ENCODE measurements around the gene SYCE3.

SYCE3 gene

DNA sequence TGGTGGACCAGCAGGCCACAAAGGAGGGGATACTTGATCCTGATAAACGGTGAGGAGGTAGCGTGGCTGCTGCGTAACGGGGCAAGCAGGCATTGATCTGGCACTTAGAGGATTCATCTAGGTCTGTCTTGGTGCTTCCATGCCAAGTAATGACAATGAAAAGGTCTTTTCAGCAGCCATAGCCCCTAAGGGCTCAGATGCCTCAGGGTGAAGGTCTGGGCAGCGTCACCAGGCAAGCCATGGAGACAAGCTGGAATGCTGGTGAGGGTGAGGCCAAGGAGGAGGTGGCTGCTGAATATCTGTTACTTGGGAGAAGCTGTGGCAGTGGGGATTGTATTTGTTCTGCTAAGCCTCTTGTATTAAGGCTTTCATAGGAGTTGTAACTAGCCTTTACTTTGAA, 24.7 kb upstream of the SYCE3 start:
- Histone ChIP-seq H4K20me1 (ENCODE audit: low read depth, low read length) (no peaks in the 10 kb centered on the region), H3K79me2 (ENCODE audit: insufficient read depth, low read length) (no peaks in the 10 kb centered on the region), H3K27me3 (ENCODE audit: low read length) (no peaks in the 10 kb centered on the region), H3K9me2 (replicated peaks; ENCODE audit: insufficient read depth, low read length) (no peaks in the 10 kb centered on the region), H3K36me3 (ENCODE audit: low read length) (no peaks in the 10 kb centered on the region), H3K9ac (ENCODE audit: low read length) (no peak overlapping the region), H3K4me3 (ENCODE audit: insufficient read depth, low read length, poor library complexity, severe bottlenecking) (no peak overlapping the region), H3F3A (ENCODE audit: insufficient read depth) (no peaks in the 10 kb centered on the region), H3K4me2 (ENCODE audit: low read depth, low read length, poor library complexity, severe bottlenecking) (no peak overlapping the region), H3K27ac (ENCODE audit: low read depth, low read length) (no peak overlapping the region), H3K9me3 (ENCODE audit: insufficient read depth, low read length) (no peaks in the 10 kb centered on the region), H2AFZ (ENCODE audit: low read depth, low read length, severe bottlenecking) (no peak overlapping the region)
- TF ChIP-seq EZH2phosphoT487 (conservative IDR thresholded peaks at IDR 0.05; ENCODE audit: low read length), result no peak
- TF ChIP-seq, protein P1, sequence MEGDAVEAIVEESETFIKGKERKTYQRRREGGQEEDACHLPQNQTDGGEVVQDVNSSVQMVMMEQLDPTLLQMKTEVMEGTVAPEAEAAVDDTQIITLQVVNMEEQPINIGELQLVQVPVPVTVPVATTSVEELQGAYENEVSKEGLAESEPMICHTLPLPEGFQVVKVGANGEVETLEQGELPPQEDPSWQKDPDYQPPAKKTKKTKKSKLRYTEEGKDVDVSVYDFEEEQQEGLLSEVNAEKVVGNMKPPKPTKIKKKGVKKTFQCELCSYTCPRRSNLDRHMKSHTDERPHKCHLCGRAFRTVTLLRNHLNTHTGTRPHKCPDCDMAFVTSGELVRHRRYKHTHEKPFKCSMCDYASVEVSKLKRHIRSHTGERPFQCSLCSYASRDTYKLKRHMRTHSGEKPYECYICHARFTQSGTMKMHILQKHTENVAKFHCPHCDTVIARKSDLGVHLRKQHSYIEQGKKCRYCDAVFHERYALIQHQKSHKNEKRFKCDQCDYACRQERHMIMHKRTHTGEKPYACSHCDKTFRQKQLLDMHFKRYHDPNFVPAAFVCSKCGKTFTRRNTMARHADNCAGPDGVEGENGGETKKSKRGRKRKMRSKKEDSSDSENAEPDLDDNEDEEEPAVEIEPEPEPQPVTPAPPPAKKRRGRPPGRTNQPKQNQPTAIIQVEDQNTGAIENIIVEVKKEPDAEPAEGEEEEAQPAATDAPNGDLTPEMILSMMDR (IDR thresholded peaks at IDR 0.05; ENCODE audit: insufficient read depth, low read length, poor library complexity, severe bottlenecking), result no peak

DNA sequence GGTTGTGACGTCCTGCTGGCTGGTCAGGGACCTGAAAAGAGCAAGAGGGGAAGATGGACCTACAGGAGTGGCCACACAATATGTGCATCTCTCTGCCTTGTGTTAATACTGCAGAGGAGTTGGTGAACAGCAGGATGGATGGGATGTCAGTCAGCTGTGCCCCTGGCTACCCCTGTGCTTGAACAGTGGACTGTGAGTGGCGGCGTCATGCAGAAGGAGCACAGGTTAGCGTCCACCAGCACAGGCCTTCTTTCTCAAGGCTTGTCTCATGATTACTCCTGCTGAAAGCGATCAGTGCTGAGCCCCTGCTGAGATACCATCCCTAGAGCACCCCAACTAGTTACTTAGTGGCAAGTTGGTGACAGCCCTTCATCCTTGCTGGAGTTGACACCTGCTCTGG, 23.7 kb upstream of the SYCE3 start:
- Histone ChIP-seq H3K79me2 (ENCODE audit: insufficient read depth, low read length) (peaks cover 8% of the 10 kb centered on the region), H3K9me2 (replicated peaks; ENCODE audit: insufficient read depth, low read length) (no peaks in the 10 kb centered on the region), H2AFZ (ENCODE audit: low read depth, low read length, severe bottlenecking) (no peak overlapping the region), H4K20me1 (ENCODE audit: low read depth, low read length) (no peaks in the 10 kb centered on the region), H3K27me3 (ENCODE audit: low read length) (no peaks in the 10 kb centered on the region), H3K4me3 (ENCODE audit: insufficient read depth, low read length, poor library complexity, severe bottlenecking) (no peak overlapping the region), H3K9me3 (ENCODE audit: insufficient read depth, low read length) (no peaks in the 10 kb centered on the region), H3K4me2 (ENCODE audit: low read depth, low read length, poor library complexity, severe bottlenecking) (no peak overlapping the region), H3K36me3 (ENCODE audit: low read length) (no peaks in the 10 kb centered on the region), H3F3A (ENCODE audit: insufficient read depth) (no peaks in the 10 kb centered on the region), H3K9ac (ENCODE audit: low read length) (no peak overlapping the region), H3K27ac (ENCODE audit: low read depth, low read length) (no peak overlapping the region)
- TF ChIP-seq, protein P1 (IDR thresholded peaks at IDR 0.05; ENCODE audit: insufficient read depth, low read length, poor library complexity, severe bottlenecking), result no peak
- TF ChIP-seq EZH2phosphoT487 (conservative IDR thresholded peaks at IDR 0.05; ENCODE audit: low read length), result no peak

DNA sequence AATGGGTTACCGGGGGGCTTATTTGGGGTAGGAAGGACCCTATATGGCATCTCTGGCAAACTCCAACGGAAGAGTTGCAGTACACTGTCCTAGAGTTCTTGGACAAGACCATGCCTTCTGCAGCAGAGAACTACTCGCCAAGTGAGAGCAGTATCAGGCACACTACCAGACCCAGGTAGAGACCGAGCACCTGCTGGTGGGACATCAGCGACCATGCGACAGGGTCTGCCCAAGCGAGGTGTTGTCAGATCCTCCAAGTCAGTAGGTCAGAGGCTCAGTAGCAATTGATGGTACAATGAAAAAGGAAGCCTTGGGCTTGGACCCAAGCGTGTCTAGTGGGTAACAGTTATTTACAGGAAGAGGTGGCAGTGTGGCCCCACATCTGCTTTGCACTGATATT, 23.1 kb upstream of the SYCE3 start:
- H3K36me3 ChIP-seq (ENCODE audit: low read length), result no peaks in the 10 kb centered on the region
- H2AFZ ChIP-seq (ENCODE audit: low read depth, low read length, severe bottlenecking), result no peak overlapping the region
- H3K9me2 ChIP-seq (replicated peaks; ENCODE audit: insufficient read depth, low read length), result no peaks in the 10 kb centered on the region
- no peak overlapping the region for H3K4me2 ChIP-seq (ENCODE audit: low read depth, low read length, poor library complexity, severe bottlenecking)
- peaks cover 8% of the 10 kb centered on the region for H3K79me2 ChIP-seq (ENCODE audit: insufficient read depth, low read length)
- no peaks in the 10 kb centered on the region for H3F3A ChIP-seq (ENCODE audit: insufficient read depth)
- no peak overlapping the region for H3K27ac ChIP-seq (ENCODE audit: low read depth, low read length)
- TF ChIP-seq EZH2phosphoT487 (conservative IDR thresholded peaks at IDR 0.05; ENCODE audit: low read length), result no peak
- TF ChIP-seq, protein P1 (IDR thresholded peaks at IDR 0.05; ENCODE audit: insufficient read depth, low read length, poor library complexity, severe bottlenecking), result no peak
- H3K9ac ChIP-seq (ENCODE audit: low read length), result no peak overlapping the region
- no peaks in the 10 kb centered on the region for H4K20me1 ChIP-seq (ENCODE audit: low read depth, low read length)
- H3K27me3 ChIP-seq (ENCODE audit: low read length), result no peaks in the 10 kb centered on the region
- H3K4me3 ChIP-seq (ENCODE audit: insufficient read depth, low read length, poor library complexity, severe bottlenecking), result no peak overlapping the region
- no peaks in the 10 kb centered on the region for H3K9me3 ChIP-seq (ENCODE audit: insufficient read depth, low read length)
